Measurements from ENCODE around the gene PPM1E. TPM values are rescaled to one million over a fixed set of nuclear protein-coding genes. Genes with fewer than 3 reads are reported as not detected.

The PPM1E gene
- total RNA-seq, 3 donors from 2014 or later, result under 0.01 to 0.44 (median 0.16) TPM

- intact Hi-C loops (cut with DNase I; ENCODE audit: low total_unique reads), result no loop called here
- no peaks in the 10 kb centered on the region for H3K9me3 ChIP-seq
- no peak for TF ChIP-seq POLR2AphosphoS5 (IDR thresholded peaks at IDR 0.05)
- TF ChIP-seq POLR2A (IDR thresholded peaks at IDR 0.05), result no peak
- TF ChIP-seq, protein P1, sequence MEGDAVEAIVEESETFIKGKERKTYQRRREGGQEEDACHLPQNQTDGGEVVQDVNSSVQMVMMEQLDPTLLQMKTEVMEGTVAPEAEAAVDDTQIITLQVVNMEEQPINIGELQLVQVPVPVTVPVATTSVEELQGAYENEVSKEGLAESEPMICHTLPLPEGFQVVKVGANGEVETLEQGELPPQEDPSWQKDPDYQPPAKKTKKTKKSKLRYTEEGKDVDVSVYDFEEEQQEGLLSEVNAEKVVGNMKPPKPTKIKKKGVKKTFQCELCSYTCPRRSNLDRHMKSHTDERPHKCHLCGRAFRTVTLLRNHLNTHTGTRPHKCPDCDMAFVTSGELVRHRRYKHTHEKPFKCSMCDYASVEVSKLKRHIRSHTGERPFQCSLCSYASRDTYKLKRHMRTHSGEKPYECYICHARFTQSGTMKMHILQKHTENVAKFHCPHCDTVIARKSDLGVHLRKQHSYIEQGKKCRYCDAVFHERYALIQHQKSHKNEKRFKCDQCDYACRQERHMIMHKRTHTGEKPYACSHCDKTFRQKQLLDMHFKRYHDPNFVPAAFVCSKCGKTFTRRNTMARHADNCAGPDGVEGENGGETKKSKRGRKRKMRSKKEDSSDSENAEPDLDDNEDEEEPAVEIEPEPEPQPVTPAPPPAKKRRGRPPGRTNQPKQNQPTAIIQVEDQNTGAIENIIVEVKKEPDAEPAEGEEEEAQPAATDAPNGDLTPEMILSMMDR (IDR thresholded peaks at IDR 0.05), result no peak
Observed at GRCh38 chr17:58989629-58990028, 234.0 kb downstream of the PPM1E start.

DNA sequence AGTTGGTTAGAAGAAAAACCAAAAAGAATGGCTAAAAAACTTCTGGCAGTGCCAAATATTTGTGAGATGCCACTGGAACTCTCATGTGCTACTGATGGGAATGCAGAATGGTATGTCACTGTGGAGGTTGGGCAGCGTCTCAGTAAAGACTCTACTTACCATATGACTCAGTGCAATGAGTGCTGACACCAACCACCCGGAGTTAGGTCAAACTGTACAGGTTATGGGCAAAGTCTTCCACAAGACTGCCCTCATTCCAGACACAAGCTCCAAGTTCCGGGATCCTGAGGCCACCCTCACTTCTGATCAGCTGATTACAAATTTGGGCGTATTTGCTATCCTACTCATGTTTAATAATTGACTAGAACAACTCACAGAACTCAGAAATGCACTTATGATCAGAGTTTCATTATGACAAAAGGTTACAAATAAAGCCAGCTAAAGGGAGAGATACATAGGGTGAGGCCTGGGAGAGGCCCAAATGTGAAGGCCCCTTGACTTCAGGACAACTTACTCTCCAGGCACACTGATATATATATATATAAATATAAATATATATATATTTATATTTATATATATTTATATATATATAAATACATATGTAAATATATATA is 236.2 kb downstream of the PPM1E start:
- Histone ChIP-seq H3K27ac (no peak overlapping the region), H3K36me3 (no peaks in the 10 kb centered on the region), H3K27me3 (no peaks in the 10 kb centered on the region), H3K9me3 (no peaks in the 10 kb centered on the region), H3K4me1 (no peaks in the 10 kb centered on the region), H3K4me3 (no peak overlapping the region)
- no peak for DNase-seq (ENCODE audit: low spot score in 2 of 2)
- TF ChIP-seq POLR2A (IDR thresholded peaks at IDR 0.05), result no peak
- TF ChIP-seq, protein P1 (IDR thresholded peaks at IDR 0.05), result no peak
- TF ChIP-seq POLR2AphosphoS5 (IDR thresholded peaks at IDR 0.05), result no peak
- intact Hi-C loops (cut with DNase I; ENCODE audit: low total_unique reads), result no loop called here

More at GRCh38 chr17:58989629-58990028, 234.0 kb downstream of the PPM1E start:
- H3K4me1 ChIP-seq, result no peaks in the 10 kb centered on the region
- no peak for DNase-seq (ENCODE audit: low spot score in 2 of 2)
- no peak overlapping the region for H3K27ac ChIP-seq
- H3K4me3 ChIP-seq, result no peak overlapping the region
- no peaks in the 10 kb centered on the region for H3K36me3 ChIP-seq
- H3K27me3 ChIP-seq, result no peaks in the 10 kb centered on the region

DNA sequence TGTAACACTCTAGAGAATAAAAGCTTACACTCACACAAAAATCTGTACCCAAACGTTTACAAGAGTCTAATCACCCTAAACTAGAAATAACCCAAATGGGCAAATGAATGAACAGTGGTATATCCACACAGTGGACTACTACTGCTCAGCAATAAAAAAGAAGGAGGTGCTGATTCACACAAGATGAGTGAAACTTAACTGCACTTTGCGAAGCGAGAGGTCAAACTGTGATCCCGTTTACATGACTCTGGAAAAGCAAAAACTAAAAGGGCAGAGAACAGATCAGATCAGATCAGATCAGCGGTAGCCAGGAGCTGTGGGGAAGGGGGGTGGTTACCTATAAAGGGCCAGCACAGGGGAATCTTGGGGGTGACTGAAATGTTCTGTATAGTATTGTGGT is 237.7 kb downstream of the PPM1E start:
- no peak for DNase-seq (ENCODE audit: low spot score in 2 of 2)
- H3K9me3 ChIP-seq, result no peaks in the 10 kb centered on the region
- no peaks in the 10 kb centered on the region for H3K27me3 ChIP-seq
- H3K36me3 ChIP-seq, result no peaks in the 10 kb centered on the region
- no peak overlapping the region for H3K27ac ChIP-seq
- no peaks in the 10 kb centered on the region for H3K4me1 ChIP-seq
- no peak overlapping the region for H3K4me3 ChIP-seq
- TF ChIP-seq, protein P1 (IDR thresholded peaks at IDR 0.05), result no peak
- TF ChIP-seq POLR2AphosphoS5 (IDR thresholded peaks at IDR 0.05) (no peak), POLR2A (IDR thresholded peaks at IDR 0.05) (no peak)
- intact Hi-C loops (cut with DNase I; ENCODE audit: low total_unique reads), result no loop called here

DNA sequence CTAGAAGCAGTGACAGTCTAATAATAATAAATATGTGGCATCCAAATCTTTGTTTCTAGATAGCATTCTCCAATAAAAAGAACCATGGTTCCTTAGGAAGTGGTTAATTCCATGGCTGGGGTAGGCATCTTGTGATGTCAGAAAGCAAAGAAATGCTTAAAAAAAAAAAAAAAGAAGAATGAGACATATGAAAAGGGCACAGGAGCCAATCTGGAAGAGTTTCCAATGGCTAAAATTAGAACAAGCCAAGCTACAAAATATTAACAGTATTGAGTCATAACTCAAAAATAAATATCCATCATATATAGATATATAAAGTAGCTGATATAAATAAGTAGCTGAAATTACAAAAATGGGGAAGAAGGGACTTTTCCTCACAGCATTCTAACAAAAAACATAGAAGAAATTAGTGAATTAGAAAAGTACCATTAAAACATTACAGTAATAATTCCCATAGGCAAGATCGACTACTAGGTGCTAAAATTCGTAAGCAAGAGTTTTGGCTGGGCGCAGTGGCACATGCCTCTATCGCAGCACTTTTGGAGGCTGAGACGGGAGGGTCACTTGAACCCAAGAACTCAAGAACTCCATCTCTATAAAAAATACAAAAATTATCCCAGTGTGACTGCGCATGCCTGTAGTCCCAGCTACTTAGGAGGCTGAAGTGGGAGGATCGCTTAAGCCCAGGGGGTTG is 239.7 kb downstream of the PPM1E start:
- H3K9me3 ChIP-seq, result no peaks in the 10 kb centered on the region
- no peak overlapping the region for H3K4me3 ChIP-seq
- TF ChIP-seq POLR2A (IDR thresholded peaks at IDR 0.05) (no peak), POLR2AphosphoS5 (IDR thresholded peaks at IDR 0.05) (no peak)
- TF ChIP-seq, protein P1 (IDR thresholded peaks at IDR 0.05), result no peak
- no peaks in the 10 kb centered on the region for H3K27me3 ChIP-seq
- no peak for DNase-seq (ENCODE audit: low spot score in 2 of 2)
- no peaks in the 10 kb centered on the region for H3K36me3 ChIP-seq
- intact Hi-C loops (cut with DNase I; ENCODE audit: low total_unique reads), result no loop called here
- no peak overlapping the region for H3K27ac ChIP-seq
- no peaks in the 10 kb centered on the region for H3K4me1 ChIP-seq

DNA sequence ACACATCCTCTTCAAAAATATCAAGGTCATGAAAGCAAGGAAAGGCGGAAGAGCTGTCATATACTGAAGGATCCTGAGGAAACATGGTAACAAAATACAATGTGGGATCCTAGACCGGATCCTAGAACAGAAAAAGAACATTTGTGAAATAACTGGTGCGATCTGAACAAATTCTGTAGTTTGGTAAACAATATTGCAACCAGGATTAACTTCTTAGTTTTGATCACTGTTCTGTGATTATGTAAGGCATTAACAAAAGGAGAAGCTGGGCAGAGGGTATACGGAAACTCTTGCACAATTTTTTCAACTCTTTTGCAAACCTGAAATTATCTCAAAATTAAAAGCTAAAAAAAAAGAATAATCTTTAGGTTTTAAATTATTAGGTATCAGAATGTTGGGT is 241.3 kb downstream of the PPM1E start:
- Histone ChIP-seq H3K27me3 (no peaks in the 10 kb centered on the region), H3K36me3 (no peaks in the 10 kb centered on the region), H3K4me1 (no peaks in the 10 kb centered on the region), H3K4me3 (no peak overlapping the region), H3K27ac (no peak overlapping the region), H3K9me3 (no peaks in the 10 kb centered on the region)
- intact Hi-C loops (cut with DNase I; ENCODE audit: low total_unique reads), result no loop called here
- TF ChIP-seq, protein P1 (IDR thresholded peaks at IDR 0.05), result no peak
- TF ChIP-seq POLR2AphosphoS5 (IDR thresholded peaks at IDR 0.05) (no peak), POLR2A (IDR thresholded peaks at IDR 0.05) (no peak)
- DNase-seq (ENCODE audit: low spot score in 2 of 2), result no peak

Measured in breast epithelium (tissue), 4 donors.